H9 (cell line): ENCODE results near the gene CEP192. TPM values are rescaled to one million over a fixed set of nuclear protein-coding genes. Genes with fewer than 3 reads are reported as not detected.

ENCODE experiments used
- DNase-seq: peaks from one replicate; pipeline ENCODE4 v3.0.0-alpha.2; 2017
- H2AFZ ChIP-seq: one replicate; pipeline ENCODE4 v1.6.1; 2013; ENCODE audit warnings: mild to moderate bottlenecking, low read length, control low read depth, moderate library complexity
- H2AK5ac ChIP-seq: 2 replicates; pipeline ENCODE4 v1.6.1; 2013; ENCODE audit warnings: low read length, control low read depth, mixed read lengths; ENCODE audit not compliant: insufficient read length
- H2BK120ac ChIP-seq: one replicate; pipeline ENCODE4 v1.6.1; 2013; ENCODE audit warnings: low read depth, mild to moderate bottlenecking, low read length, control low read depth, inconsistent platforms; ENCODE audit not compliant: poor library complexity, severe bottlenecking
- H2BK12ac ChIP-seq: 2 replicates; pipeline ENCODE4 v1.6.1; 2013; ENCODE audit warnings: low read length, control low read depth, mixed read lengths, low read depth; ENCODE audit not compliant: insufficient read length
- H2BK15ac ChIP-seq: 2 replicates; pipeline ENCODE4 v1.6.1; 2013; ENCODE audit warnings: low read depth, low read length, control low read depth
- H2BK20ac ChIP-seq: one replicate; pipeline ENCODE4 v1.6.1; 2013; ENCODE audit warnings: low read depth, mild to moderate bottlenecking, low read length, control low read depth, inconsistent platforms; ENCODE audit not compliant: poor library complexity, severe bottlenecking
- H2BK5ac ChIP-seq: 2 replicates; pipeline ENCODE4 v1.6.1; 2013; ENCODE audit warnings: low read length, control low read depth, mixed read lengths; ENCODE audit not compliant: insufficient read length
- H3K14ac ChIP-seq: 2 replicates; pipeline ENCODE4 v1.6.1; 2013; ENCODE audit warnings: low read length, control low read depth; ENCODE audit not compliant: insufficient read depth
- H3K18ac ChIP-seq: 2 replicates; pipeline ENCODE4 v1.6.1; 2013; ENCODE audit warnings: low read depth, mild to moderate bottlenecking, mixed read lengths, low read length, control low read depth; ENCODE audit not compliant: insufficient read length
- H3K23ac ChIP-seq: 2 replicates; pipeline ENCODE4 v1.6.1; 2013; ENCODE audit warnings: low read length, control low read depth, mixed read lengths, low read depth; ENCODE audit not compliant: insufficient read length
- H3K23me2 ChIP-seq: 2 replicates; pipeline ENCODE4 v1.6.1; 2013; ENCODE audit warnings: low read depth, mild to moderate bottlenecking, mixed read lengths, low read length, control low read depth; ENCODE audit not compliant: insufficient read length, poor library complexity, severe bottlenecking
- H3K27ac ChIP-seq: 2 replicates; pipeline ENCODE4 v1.5.1; 2013; ENCODE audit warnings: low read length, control low read depth, mixed read lengths, low read depth; ENCODE audit not compliant: insufficient read length
- H3K27me3 ChIP-seq: 2 replicates; pipeline ENCODE4 v1.6.1; 2013; ENCODE audit warnings: low read length, control low read depth, inconsistent platforms; ENCODE audit not compliant: insufficient read depth
- H3K4ac ChIP-seq: 2 replicates; pipeline ENCODE4 v1.6.1; 2013; ENCODE audit warnings: low read depth, mild to moderate bottlenecking, control low read depth, inconsistent platforms, low read length, moderate library complexity
- H3K4me1 ChIP-seq: 2 replicates; pipeline ENCODE4 v1.6.1; 2013; ENCODE audit warnings: low read length, control low read depth, inconsistent platforms; ENCODE audit not compliant: insufficient read depth
- H3K4me2 ChIP-seq: 2 replicates; pipeline ENCODE4 v1.6.1; 2013; ENCODE audit warnings: low read length, control low read depth, mixed read lengths; ENCODE audit not compliant: insufficient read length, insufficient read depth
- H3K56ac ChIP-seq: 2 replicates; pipeline ENCODE4 v1.6.1; 2013; ENCODE audit warnings: low read depth, mild to moderate bottlenecking, mixed read lengths, low read length, control low read depth; ENCODE audit not compliant: insufficient read length
- H3K79me1 ChIP-seq: 2 replicates; pipeline ENCODE4 v1.6.1; 2013; ENCODE audit warnings: low read depth, mild to moderate bottlenecking, moderate library complexity, low read length, control low read depth, inconsistent platforms; ENCODE audit not compliant: insufficient read depth, poor library complexity, severe bottlenecking
- H3K79me2 ChIP-seq: 2 replicates; pipeline ENCODE4 v1.6.1; 2013; ENCODE audit warnings: low read length, control low read depth, inconsistent platforms; ENCODE audit not compliant: insufficient read depth
- H3K9ac ChIP-seq: 2 replicates; pipeline ENCODE4 v1.6.1; 2013; ENCODE audit warnings: low read length, control low read depth, mixed read lengths; ENCODE audit not compliant: insufficient read length; ENCODE audit errors: extremely low read depth
- H3K9me3 ChIP-seq: one replicate; pipeline ENCODE4 v1.6.1; 2013; ENCODE audit warnings: low read depth, low read length, inconsistent platforms; ENCODE audit not compliant: control insufficient read depth
- H3T11ph ChIP-seq: one replicate; pipeline ENCODE4 v1.6.1; 2013; ENCODE audit warnings: mild to moderate bottlenecking, low read length, control low read depth, inconsistent platforms
- H4K20me1 ChIP-seq: one replicate; pipeline ENCODE4 v1.6.1; 2013; ENCODE audit not compliant: control insufficient read depth, insufficient read length, insufficient read depth
- H4K5ac ChIP-seq: 2 replicates; pipeline ENCODE4 v1.6.1; 2013; ENCODE audit warnings: low read depth, mild to moderate bottlenecking, mixed read lengths, low read length, control low read depth; ENCODE audit not compliant: insufficient read length
- H4K8ac ChIP-seq: replicated peaks from 2 replicates; pipeline ENCODE4 v1.6.1; 2013; ENCODE audit warnings: low read length, control low read depth, mixed read lengths, low read depth; ENCODE audit not compliant: insufficient read length
- H4K91ac ChIP-seq: 2 replicates; pipeline ENCODE4 v1.6.1; 2013; ENCODE audit warnings: low read depth, mild to moderate bottlenecking, moderate library complexity, mixed read lengths, low read length, control low read depth; ENCODE audit not compliant: insufficient read length
- H3K27ac Mint-ChIP-seq, 3 experiments: 2 replicates in 2 of 3; 3 replicates in 1 of 3; pipeline ENCODE4 v1.8.0; 2020 to 2021; ENCODE audit warnings: mixed read lengths in 3 of 3, mild to moderate bottlenecking in 1 of 3, moderate library complexity in 1 of 3
- H3K27me3 Mint-ChIP-seq: 2 replicates; pipeline ENCODE4 v1.8.0; 2021; ENCODE audit warnings: low read depth, mild to moderate bottlenecking, moderate library complexity, mixed read lengths
- H3K36me3 Mint-ChIP-seq, 3 experiments: 2 replicates in 2 of 3; 3 replicates in 1 of 3; pipeline ENCODE4 v1.8.0; 2020 to 2021; ENCODE audit warnings: low read depth in 3 of 3, mixed read lengths in 3 of 3; ENCODE audit not compliant: insufficient read depth in 1 of 3
- H3K4me1 Mint-ChIP-seq, 2 experiments: 2 replicates each; pipeline ENCODE4 v1.8.0; 2020; ENCODE audit warnings: mixed read lengths in 2 of 2
- H3K4me3 Mint-ChIP-seq, 2 experiments: 2 replicates in 1 of 2; 3 replicates in 1 of 2; pipeline ENCODE4 v1.8.0; 2020 to 2021; ENCODE audit warnings: mild to moderate bottlenecking in 2 of 2, mixed read lengths in 2 of 2, moderate library complexity in 1 of 2
- H3K9me3 Mint-ChIP-seq, 2 experiments: 2 replicates in 1 of 2; 3 replicates in 1 of 2; pipeline ENCODE4 v1.8.0; 2020; ENCODE audit warnings: mild to moderate bottlenecking in 2 of 2, mixed read lengths in 2 of 2, moderate library complexity in 1 of 2
- CTCF ChIP-seq: fragments of 200-600 bp; sonication (generic); conservative IDR thresholded peaks from 3 replicates; pipeline ENCODE4 v1.8.0; 2021; ENCODE audit warnings: antibody characterized with exemption, mild to moderate bottlenecking
- WGBS: extraction: QIAGEN DNeasy Blood & Tissue Kit; methylation state at CpG from one replicate; pipeline ENCODE4 v1.1.7; 2013; ENCODE audit warnings: missing lambda C conversion rate, low lambda C conversion rate, mixed read lengths; ENCODE audit not compliant: insufficient read length; ENCODE audit errors: extremely low coverage; 5-methylcytosine and 5-hydroxymethylcytosine counted together
- total RNA-seq: library from RNA; stranded (reverse); gene quantifications from 2 replicates; pipeline ENCODE4 v1.2.1, GENCODE V29; 2021

Gene CEP192
- total RNA-seq, 1 experiment from 2014 or later: 23.5 TPM

GRCh38 chr18:13048061-13048595 lies 57.0 kb downstream of the CEP192 start:
- Mint-ChIP-seq H3K9me3 (no peaks in the 10 kb centered on the region), H3K4me1 (no peaks in the 10 kb centered on the region), H3K4me3 (no peak overlapping the region), H3K27me3 (no peaks in the 10 kb centered on the region), H3K36me3 (peaks cover 12 to 51% (median 46%) of the 10 kb centered on the region in 3 experiments; a peak in 6 of 7 replicates), H3K27ac (peak overlapping the region in 1 of 3 experiments; percentile 3; a peak in 2 of 7 replicates)
- Histone ChIP-seq H3K4me1 (no peaks in the 10 kb centered on the region), H3K4ac (no peak overlapping the region), H4K8ac (no peak overlapping the region), H2BK5ac (no peak overlapping the region), H2AK5ac (no peak overlapping the region), H3K23ac (no peak overlapping the region), H2BK20ac (no peak overlapping the region), H4K5ac (no peak overlapping the region), H3K79me2 (no peaks in the 10 kb centered on the region), H3K4me2 (no peak overlapping the region), H3K9me3 (no peaks in the 10 kb centered on the region), H4K20me1 (no peaks in the 10 kb centered on the region), H3K23me2 (no peaks in the 10 kb centered on the region), H2BK15ac (no peak overlapping the region), H4K91ac (no peak overlapping the region), H3K18ac (no peak overlapping the region), H3T11ph (no peak overlapping the region), H3K9ac (no peak overlapping the region), H2BK120ac (no peak overlapping the region), H2AFZ (no peak overlapping the region), H3K14ac (no peak overlapping the region), H2BK12ac (no peak overlapping the region), H3K79me1 (no peaks in the 10 kb centered on the region), H3K27me3 (no peaks in the 10 kb centered on the region), H3K56ac (no peak overlapping the region), H3K27ac (no peak overlapping the region)
- TF ChIP-seq CTCF: no peak
- DNase-seq: no peak
- no CpG with 5 or more reads among the region's 6 CpGs for whole genome bisulfite sequencing
